HG02588 (cell line): Measurements from ENCODE around the gene ATXN10.

Source experiments
- ATAC-seq: cut with Tn5 transposase; IDR thresholded peaks from one replicate; pipeline ENCODE4 v1.9.1; 2021; ENCODE audit warnings: mild to moderate bottlenecking, moderate library complexity; ENCODE audit not compliant: unreplicated experiment

Gene ATXN10

DNA sequence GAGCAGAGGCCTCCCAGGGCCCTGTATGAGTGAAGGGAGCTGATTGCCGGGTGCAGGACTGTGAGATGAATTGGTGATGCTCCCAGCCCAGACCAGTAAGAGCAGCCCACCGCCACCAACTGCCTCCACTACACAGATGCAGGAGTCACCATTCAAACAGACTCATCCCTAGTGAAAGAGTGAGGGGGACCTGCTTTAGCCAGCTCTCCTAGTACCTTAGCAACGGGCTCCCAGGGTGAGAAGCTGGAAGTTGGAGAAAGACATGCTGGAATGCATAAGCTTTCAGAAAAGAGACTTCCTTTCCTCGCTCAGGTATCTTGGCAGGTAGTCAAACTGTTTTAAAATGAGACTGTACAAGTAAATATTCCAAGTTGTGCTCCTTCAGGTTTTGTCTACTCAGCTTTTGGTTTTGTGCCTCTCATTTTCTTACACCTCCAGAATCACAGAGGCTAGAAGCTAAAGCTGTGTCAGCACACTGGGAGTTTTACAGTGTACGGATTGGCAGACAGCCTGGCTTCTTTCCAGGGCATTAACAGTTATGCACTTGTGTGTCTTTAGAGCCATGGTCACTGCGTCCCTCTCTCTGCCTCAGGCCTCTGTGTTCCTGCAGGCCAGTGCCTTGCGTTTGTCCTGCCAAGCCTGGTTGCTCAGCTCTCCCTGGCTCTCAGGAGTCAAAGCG, 146.2 kb downstream of the ATXN10 start:
- no peak for ATAC-seq

DNA sequence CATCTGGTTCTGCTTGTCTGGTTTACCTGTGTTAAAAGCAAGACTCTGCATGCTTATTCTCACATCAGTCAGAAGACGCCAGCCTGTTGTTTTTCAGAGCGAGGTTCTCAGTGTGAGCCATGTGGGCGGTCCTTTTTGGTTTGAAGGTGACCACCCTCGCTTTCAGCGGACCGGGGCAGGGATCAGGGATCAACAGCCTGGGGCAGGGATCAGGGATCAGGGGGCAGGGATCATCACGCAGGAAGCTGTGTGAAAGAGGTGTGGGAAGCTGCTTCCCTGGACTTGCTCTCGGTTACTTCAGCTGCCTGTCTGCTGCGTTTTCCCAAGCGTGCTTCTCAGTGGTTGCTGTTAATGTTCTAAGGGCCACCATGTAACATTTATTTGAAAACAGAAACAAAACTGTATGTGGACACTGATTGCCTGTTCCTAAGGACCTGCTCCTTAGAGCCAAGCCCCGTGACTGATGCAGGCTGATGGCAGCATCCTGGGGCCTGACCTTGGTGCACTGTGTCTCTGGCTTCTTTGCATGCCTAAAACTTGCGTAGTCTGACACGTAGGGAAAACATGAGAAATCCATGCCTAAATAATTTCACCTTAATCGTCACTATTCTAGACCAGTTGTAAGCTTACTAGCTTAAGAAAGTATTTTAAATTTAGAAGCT, 146.9 kb downstream of the ATXN10 start:
- no peak for ATAC-seq

DNA sequence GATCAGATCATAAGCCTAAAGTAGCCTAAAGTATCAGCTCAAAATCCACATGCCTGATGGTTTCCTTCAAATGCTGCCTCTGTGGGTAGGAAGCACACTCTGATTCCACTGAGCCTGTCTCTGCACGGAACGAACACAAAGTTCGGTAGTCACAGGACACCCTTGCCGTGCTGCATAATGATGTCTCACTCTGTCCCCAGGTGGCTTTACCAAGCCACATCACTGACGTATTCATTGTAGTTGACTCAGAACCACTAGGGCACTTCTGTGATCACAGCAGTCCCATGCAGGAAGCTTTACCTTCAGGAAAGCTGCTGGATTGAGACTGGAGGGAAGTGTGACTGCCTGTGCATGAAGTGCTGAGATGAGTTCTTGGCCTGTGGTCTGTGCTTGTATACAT, 147.7 kb downstream of the ATXN10 start:
- no peak for ATAC-seq

DNA sequence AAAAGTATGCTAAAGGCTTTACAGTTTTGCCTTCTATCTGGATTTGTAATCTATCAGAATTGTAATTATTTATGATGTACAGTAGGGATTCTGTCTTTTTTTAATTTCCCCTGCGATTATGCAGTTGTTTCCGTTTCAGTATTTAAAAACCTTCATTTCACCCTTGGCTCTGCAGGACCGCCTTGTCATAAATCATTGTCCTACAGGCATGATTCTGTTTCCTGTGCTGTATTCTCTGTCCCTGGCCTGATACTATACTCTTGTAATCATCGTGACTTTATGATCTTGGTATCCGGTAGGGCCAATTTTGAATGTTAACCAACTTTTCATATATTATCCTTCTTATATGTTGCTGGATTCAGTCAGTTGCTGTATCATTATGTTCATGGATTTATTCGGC, 151.7 kb downstream of the ATXN10 start:
- no peak for ATAC-seq

DNA sequence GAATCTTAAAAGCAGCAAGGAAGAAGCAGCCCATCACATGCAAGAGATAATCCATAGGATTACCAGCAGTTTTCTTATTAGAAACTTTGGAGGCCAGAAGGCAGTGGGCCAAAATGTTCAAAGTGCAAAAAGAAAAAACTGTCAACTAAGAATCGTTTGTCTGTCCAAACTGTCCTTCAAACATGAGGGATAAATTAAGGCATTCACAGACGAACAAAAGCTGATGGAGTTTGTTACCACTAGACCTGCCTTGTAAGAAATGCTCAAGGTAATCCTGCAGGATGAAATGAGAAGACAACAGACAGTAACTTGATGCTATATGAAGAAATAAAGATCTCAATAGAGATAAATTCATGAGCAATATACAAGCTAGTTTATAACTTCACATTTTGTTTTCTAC, 154.9 kb downstream of the ATXN10 start:
- no peak for ATAC-seq

DNA sequence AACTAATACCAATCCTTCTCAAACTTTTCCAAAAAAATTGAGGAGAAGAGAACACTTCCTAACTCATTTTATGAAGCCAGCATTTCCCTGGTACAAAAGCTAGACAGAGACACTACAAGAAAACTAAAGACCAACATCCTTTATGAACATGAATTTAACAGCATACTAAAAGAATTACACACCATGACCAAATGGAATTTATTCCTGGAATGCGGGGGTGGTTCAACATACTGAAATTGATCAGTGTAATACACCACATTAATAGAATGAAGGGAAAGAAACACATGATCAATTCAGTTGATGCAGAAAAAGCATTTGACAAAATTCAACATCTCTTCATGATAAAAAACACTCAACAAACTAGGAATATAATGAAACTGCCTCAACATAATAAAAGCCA, 157.2 kb downstream of the ATXN10 start:
- ATAC-seq: no peak

DNA sequence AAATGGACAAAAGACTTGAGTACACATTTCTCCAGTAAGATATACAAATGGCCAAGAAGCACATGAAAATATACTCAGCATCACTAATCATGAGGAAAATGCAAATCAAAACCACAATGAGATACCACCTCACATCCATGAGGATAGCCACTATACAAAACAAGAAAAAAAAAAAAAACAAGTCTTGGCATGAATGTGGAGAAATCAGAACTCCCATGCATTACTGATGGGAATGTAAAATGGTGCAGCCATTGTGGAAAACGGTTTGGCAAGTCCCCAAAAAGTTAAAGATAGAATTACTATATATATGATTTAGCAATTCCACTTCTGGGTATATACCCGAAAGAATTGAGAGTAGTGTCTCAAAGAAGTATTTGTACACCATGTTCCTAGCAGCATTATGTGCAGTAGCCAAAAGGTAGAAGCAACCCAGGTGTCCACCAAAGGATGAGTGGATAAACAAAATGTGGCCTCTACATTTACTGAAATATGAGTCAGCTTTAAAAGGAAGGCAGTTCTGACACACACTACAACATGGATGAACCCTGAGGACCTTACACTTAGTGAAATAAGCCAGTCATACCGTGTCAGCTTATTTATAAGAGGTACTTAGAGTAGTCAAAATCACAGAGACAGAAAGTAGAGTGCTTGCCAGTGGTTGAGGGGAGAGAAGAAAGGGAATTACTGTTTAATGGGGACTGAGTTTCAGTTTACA, 159.1 kb downstream of the ATXN10 start:
- no peak for ATAC-seq

DNA sequence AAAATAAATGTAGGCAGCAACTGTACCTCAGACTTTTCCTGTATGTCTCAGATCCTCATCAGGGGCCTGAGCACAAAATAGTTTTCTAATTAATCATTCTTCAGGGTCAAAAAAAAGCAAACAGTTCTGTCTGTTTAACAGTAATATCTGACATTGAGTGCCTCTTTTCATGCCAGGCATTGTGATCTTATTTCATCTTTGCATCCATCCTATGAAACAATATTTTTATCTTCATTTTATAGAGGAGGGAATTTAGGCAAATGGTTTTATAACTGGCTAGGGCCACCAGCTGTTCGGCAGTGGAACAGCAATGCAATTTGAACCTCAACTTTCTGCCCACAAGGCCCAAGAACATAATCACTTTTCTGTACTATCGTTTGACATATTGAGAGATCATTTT, 159.8 kb downstream of the ATXN10 start:
- no peak for ATAC-seq

DNA sequence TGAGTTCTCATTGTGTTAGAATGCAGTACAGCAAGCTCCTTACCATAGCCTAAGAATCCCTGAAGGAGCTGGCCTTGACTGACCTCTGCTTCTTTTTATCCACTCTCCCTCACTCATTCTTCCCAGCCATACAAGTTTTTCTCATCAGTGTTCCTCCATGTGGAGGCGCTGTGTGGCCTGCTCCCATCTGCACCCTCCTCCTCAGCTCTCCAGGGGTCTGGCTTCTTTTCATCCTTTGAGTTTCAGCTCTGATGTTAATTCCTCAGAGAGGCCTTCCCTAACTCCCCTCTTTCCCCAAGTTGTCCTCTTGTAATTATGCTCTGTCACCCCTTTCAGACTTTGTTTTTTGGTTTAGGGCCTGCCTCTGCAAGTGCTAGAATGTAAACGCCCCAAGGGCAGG, 160.5 kb downstream of the ATXN10 start:
- ATAC-seq: no peak

DNA sequence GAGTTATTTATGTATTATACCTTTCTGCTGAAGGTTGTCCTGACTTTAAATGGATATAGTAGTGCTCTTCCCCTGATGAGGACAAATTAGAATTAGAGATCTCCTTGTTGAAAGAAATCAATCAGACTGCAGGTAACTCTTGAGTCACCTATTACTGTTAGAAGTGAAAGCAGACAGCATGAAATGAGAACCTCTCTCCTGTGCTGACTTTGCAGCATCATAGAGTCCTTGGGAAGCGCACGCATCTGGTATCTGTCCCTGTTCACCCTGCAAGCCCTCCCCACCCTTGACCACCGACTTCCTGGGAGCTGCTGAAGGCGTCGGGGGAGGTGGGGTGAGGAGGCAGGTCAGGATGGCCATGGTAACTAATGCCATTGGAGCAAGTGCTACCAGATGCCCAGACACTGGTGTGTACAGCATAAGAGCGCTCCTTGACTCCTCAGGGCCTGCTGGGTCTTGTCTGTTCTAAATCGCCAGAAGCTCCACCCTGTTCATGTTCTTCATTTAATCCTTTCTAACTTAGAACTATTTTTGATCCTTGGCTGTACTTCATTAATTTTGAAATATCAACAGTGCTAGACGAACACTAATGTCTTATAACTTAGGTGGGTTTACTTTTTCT, 161.4 kb downstream of the ATXN10 start:
- ATAC-seq: no peak

DNA sequence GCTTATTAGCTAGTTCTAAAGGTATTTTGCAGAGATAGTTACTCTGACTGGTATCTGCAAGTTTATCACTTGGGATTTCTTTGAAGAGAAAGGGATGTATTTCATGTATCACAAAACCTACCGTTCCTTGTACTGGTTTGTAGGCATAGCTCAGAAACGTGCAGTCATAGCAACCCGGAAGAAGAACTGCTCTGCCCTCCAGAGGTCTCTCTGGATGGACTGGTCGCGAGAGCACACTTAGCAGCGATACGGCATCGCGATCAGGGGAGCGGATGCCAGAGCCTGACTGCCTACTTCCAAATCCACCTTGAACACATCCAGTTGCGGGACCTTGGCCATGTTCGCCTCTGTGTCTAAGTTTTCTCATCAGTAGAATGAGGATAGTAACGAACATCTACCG, 162.0 kb downstream of the ATXN10 start:
- ATAC-seq: no peak

DNA sequence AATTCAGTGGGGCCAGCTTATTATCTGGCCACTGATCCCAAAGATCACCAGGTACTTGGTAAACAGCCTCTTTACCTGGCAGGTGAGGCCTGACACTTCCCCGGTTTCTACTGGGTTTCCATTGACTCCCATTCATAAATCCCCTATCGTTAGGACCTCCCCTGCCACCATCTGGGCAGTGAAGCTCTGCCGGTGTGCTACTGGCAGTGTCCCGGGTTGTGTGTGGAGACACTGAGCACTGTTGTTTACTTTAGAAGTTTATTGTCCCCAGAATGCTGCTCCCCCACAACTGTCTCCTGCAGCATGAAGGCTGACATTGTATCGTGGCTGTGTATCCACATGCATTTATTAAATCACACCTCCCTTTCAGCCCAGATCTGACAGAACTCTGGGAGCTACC, 162.6 kb downstream of the ATXN10 start:
- ATAC-seq: no peak

DNA sequence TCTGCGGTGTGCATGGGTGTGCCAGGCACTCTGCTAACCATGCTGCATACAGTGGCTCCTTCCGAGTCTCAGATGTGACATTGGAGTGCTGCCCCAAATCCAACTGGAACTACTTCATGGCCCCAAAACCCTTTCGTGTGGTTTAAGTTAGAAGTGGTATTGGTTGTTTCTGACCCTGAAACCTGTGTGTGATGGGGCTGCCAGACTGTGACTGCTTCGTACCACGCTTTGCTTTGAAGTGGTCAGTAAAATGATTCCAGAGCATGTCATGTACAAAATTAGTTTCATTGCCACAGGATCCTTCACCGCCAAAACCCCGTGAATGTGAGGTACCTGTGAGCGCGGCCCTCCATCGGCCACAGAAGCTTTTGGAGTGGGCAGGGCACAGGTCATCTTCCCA, 163.2 kb downstream of the ATXN10 start:
- ATAC-seq: no peak

DNA sequence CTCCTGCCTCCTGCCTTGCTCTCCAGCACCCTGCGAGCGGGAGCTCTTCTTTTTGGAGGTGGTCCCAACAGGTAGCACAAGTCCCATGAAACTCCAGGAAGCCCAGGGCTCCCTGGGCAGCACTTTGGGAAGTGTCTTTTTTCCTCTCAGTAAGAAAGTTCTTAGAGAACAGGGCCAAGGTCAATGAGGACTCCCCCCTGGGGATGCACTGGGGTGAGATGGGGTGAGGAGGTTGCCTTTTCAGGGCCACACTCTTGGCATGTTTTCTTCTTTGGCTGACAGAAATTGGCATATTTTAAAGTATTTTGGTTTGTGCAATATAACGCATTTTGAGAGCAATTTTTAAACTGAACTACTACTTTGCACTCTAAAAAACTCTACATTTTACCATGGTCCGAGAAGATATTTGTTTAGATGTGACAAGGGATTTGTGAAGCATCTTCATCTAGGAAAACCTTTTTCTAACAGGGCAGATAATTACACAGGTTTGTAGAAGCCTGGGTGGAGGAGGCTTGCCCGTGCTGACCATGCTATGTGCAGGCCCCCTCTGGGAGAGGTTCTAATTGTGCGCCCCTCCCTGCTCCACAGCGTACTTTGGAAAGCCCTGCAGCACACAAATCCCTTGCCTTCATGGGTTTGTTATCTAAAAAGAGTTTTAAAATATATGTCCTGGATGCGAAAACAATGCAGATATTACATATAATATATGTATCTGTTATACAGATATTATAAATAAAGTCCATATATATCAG, 165.0 kb downstream of the ATXN10 start:
- no peak for ATAC-seq

DNA sequence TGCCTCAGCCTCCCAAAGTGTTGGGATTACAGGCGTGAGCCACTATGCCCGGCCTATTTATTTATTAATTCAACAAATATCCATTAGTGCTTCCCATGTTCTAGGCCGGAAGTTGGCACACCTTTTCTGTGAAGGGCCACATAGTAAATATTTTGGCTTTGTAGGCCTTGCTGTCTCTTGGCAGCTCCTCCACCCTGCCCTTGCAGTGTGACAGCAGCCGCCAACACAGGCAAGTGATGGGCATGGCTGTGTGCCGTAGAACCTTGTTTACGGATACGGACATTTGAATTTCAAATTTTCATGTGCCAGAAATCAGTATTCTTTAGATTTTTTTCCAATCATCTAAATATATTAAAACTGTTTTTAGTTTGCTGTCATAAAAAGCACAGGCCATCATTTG, 165.9 kb downstream of the ATXN10 start:
- no peak for ATAC-seq

DNA sequence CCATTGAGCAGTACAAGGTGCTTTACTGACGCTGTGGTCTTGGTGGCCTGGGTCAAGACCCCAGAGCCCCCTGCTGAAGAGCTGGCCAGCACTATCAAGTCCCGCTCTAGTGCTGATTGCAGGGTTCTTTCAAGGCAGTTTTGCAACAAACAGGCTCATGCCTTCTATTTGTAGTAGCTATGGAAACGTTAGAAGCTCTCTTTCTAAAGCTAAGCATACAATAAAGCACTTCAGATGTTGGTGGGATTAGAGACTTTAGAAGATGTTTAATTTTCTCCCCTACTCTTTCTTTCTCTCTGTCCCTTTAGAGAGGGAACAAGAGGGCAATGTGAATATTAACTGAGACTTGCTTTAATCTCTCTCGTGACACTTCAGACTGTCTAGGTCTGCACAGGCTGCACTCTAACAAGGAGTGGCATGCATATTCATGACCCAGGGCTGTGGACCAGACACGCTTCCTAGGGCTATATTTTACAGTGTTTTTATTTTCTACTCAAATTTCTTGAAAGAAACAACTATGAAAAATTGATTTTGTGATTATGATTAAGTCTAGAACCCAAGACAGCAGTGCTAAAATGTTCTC, 166.8 kb downstream of the ATXN10 start:
- ATAC-seq: no peak

DNA sequence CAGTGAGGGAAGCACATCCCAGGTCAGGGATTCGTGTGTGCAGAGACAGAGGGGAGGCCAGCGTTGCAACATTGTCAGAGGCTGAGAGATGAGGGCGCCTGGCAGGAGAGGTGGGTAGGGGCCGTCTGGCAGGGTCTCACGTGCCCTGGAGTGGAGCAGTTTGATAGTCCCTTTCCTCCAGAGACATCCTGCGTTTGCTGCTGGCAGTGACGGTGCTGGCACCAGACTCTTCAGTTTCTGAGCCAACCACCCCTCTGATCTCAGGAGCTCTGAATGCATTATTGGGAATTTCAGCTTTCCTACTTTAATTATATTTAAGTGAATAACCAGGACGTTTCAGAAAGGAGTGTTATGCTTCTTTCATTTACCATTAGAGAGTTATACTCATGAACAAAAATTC, 168.8 kb downstream of the ATXN10 start:
- ATAC-seq: no peak

DNA sequence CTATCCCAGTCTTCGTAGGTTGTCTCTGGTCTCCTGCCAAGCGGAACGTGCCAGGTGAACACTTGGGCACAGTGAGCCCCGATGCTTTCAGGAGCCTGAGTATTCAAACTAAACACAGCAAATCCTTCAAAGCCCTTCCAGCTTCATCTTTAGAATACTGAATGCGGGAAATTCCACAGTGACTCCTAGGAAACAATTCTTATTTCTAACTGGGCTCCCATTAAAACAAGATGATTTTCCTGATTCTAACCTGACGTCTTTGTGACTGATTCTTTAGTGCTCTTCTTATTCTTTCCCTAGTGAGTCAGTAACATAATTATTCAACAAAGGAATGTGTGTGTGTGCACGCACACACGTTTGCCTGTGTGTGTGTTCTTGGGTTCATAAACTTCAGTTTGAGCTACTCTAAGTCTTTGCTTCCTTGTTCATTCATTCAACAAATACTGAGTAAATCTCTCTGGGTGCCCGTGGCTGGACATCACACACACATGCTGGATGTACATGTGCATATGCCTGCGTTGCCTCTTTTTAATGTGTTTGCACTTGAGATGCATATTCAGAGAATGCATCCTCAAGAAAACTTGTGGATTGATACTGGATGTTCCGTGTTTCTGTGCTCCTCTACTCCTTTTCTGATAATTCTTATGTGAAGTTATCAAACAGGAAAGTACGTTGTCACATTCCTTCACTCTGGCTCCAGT, 170.8 kb downstream of the ATXN10 start:
- no peak for ATAC-seq

DNA sequence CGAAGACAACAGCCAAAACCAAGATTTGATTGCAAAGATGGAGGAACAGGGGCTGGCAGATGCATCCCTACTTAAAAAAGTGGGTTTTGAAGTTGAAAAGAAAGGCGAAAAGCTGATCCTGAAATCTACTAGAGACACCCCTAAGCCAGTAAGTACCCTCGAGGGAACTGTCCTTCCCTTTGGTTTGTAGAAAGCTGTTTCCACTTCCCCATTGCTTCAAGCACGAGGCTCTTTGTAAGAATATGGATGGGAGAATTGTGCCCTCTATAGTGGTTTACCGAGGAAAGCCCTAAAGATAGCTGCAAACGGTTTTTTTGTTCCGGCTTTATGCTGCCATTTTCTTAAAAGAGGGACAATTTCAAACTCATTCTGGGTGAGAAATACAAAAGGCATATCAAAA, 171.4 kb downstream of the ATXN10 start:
- ATAC-seq: no peak

DNA sequence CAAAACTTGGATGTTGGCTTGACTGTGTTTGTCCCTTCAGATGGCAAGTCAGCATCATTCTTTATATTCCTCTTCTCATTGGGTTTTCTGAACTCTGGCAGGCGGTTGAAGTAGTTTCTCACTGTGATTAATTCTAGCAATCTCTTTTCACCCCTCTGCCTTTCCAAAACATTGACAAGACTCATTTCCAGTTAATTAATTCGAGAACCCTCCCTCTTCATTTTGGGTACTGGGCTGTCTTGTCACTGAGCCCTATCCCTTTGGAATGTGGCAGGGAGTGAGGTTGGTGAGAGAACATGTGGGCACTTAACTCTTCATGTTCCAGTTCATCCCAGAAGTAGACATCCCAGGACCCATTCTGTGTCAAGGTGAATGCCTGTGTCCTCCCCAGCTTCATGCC, 172.4 kb downstream of the ATXN10 start:
- ATAC-seq: no peak
